ENCODE results near the gene UBE2G2.
A peak's percentile ranks its signal among the peaks of the same experiment; 100 is the strongest.
"Not testable (repeated sequence)": the region's sequence is repeated elsewhere in the genome, so short reads cannot be mapped to it uniquely, and the experiment has no call there.

Gene UBE2G2

GRCh38 chr21:44835647-44835973, 34.0 kb upstream of the UBE2G2 start:
- DNase-seq: no peak

DNA sequence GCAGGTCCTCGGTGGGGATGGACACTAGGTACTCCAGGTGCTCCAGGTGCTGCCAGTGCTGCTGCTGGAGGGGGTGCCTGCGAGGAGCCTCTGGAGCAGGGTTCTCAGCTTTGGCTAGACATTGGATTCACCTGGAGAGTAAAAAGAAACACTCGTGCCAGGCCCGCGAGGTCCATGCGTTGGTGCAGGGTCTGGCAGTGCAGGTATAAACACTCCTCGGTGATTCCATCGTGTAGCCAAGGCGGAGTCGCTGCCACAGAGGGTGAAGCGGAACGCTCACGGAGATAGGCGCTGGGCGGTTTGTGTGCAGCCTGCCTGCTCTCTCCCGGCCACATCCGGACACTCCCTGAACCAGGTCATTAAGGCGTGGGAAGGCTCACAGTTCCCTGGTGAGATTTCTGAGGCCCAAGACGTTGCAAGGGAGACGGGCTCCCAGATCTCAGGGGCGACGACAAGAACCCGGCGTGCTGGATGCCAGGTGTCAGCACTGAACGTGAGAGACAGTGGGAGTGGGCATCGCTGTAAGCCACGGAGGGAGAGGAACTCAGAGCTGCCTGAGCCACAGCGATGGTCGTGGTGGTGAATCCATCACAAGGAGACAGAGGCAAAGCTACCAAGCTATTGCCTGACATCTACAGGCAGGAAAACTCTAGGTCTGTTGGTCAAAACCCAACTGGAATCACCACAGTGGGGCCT, 33.5 kb upstream of the UBE2G2 start:
- no peak for DNase-seq

GRCh38 chr21:44834231-44834950, 32.8 kb upstream of the UBE2G2 start:
- DNase-seq: no peak

- DNase-seq: no peak
Observed at GRCh38 chr21:44833663-44834062, 32.0 kb upstream of the UBE2G2 start.

GRCh38 chr21:44832516-44833255, 31.1 kb upstream of the UBE2G2 start:
- DNase-seq: not testable (repeated sequence)

DNA sequence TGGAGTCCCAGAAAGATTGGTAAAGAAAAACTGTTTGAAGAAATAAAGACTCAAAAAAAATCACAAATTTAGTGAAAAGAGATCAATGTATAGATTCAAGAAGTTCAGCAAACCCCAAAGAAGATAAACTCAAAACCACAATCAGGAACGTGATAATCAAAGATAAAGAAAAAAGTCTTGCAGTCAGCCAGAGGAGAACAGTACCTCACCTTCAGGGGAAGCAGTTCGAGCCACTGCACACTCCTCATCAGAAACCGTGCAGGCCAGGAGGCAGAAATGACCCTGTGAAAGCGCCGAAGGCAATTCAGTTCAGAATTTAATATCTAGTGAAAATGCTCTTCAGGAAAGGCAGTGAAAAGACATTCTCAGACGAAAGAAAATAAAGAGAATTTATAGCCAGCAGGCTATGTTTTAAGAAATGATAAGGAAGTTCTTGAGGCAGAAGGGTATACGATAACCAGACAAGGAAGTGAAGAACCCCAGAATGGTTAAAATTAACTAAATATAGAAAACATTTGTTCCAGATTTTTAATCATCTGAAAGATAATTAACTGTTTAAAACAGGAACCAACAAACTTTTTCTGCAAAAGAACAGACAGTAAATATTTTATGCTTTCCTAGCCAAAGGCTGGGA, 29.7 kb upstream of the UBE2G2 start:
- no peak for DNase-seq

GRCh38 chr21:44829507-44830092, 28.0 kb upstream of the UBE2G2 start:
- DNase-seq: no peak

DNA sequence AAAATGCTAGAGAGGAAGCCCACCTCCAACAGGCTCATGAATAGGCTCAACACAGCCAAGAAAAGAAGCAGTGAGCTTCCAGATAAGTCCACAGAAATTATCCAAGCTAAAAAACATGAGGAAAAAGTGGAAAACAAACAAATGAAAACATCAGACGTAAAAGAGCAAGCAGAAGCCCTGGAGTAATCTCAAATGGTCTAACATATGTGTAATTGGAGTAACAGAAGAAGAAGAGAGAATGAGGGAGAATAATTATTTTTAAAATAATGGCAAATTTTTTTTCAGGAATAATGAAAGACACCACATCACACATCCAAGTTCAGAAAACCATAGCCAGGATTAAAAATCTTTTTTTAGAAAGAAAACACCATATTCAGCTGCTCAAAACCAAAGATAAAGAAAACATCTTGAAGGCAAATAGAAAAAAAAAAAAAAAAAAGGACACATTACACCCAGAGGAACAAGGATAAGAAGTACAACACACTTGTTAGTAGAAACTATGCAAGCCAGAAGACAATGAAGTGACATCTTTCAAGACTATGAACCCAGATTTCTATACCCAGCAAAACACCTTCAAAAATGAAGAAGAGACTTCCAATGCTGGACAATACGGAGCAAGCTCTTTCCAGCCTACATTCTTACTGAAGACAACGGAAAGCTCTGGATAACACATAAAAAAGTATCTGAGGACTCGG, 26.9 kb upstream of the UBE2G2 start:
- DNase-seq: no peak

DNA sequence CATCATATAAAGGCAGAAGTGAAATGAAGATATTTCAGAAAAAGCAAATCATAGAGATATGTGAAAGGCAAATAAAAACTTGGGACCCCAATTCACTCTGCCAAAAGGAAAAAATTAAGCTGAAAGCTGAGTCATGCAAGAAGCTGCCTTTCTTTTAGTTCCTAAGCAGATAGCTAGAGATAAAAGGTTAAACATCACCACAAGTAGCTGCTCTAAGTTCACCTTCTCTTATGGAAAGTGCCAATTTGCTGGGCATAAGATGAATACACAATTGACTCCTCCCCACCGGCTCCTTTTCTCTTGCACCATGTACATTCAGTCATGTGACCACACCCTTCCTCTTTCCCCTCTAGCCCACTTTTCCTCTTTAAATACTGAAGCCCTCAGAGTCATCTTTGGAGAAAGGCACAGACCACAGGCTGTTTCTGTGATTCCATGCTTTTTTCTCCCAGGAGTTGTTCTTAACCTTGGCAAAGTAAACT, 21.6 kb upstream of the UBE2G2 start:
- no peak for DNase-seq

DNA sequence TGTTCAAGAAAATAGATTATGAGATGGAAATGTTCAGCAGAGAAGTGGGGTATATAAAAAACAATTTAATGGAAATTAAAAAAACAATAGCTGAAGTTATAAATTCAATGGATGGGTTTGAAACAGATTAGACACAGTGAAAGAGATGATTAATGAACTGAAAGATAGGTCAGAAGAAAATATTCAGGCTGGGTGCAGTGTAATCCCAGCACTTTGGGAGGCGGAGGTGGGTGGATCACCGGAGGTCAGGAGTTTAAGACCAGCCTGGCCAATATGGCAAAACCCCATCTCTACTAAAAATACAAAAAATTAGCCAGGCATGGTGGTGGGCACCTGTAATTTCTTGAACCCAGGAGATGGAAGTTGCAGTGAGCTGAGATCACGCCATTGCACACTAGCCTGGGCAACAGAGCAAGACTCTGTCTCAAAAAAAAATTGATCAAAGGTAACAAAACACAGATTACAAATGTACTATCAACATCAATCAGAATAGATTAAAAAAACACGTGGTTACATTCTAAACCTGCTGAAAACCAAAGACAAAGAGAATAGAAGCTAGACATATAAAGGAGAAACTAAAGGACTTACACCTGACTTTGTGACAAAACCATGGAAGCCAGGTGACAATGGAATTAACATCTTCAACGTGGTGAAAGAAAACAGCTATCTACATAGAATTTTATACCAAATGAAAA, 21.0 kb upstream of the UBE2G2 start:
- DNase-seq: no peak

- DNase-seq: no peak
Observed at GRCh38 chr21:44820851-44821250, 19.2 kb upstream of the UBE2G2 start.

GRCh38 chr21:44819283-44820243, 17.9 kb upstream of the UBE2G2 start:
- DNase-seq: no peak

DNA sequence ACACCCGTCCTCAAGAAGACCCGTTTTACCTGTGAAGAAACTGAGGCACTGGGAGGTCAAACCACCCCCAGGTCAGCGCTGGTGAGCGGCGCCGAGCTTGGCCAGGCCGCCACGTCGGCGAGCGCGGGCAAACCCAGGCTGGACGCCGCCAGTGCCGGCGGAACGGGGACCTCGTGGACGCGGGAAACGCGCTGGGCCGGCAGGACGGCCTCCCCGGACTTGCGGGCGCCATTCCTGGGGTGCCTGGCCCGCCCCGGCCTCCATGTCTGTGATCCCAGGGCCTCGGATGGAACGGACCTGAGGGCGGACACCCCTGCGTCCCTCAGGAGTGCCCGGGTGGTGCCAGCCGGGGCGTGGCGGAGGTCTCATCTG, 17.0 kb upstream of the UBE2G2 start:
- DNase-seq: no peak

DNA sequence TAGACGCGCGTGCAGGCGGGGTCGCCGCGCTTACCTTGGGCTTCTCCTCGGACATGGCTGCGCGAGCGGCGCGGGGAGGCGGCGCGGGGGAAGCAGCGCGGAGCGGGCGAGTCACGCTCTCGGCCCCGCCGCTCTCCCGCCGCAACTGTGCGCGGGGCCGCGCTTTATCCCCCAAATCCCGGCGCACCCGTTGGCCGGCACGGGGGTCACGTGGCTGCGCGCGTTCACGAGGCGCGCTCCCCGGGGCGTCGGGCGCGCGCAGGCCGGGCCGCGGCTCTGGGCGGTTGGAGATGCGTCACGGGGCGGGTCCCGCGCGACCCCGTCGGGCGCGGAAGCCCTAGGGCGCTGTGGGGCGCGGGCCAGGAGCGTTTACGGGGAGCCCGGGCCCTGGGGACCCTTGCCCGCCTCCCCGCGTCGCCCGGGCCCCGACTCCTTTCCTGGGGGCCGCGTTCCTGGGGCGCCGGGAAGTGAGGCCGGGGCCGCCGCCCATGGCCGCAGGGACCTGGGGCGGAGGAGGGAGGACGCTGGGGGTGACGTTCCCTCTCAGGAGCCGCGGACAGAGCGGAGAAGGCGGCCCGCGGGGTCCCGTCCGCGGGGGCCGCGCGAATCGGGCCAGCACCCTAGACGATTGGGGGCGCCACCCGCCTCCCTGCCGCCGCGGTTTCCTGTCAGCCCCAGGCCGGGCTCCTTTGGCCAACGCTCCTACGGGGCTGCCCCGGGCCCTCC, 16.5 kb upstream of the UBE2G2 start, which contains the start of gene SUMO3:
Gene SUMO3 (minus strand): TSS at position 149 of the 726 bp plus-strand sequence. CDS start 94 bp downstream, at position 55.
- DNase-seq: peak; percentile 89 to 93

DNA sequence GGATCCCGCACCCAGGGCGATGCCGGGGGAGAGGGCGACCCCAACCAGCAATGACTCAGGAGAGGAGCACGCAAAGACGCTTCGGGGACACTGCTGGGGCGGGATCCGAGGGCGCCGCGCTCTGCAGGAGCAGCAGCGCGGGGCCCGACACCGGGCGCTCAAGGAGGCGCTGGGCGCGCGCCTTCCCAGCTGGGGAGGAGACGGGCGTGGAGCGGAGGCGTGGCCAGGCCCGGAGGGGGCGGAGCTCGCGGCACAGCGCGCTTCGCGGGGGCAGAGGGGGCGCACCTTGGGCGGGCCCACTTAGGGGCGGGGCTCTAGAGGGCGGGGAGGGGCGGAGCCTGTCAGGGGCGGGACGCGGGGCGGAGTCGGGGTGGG, 15.9 kb upstream of the UBE2G2 start:
- DNase-seq: peak; percentile 90 to 95

GRCh38 chr21:44816761-44817505, 15.3 kb upstream of the UBE2G2 start:
- no peak for DNase-seq

DNA sequence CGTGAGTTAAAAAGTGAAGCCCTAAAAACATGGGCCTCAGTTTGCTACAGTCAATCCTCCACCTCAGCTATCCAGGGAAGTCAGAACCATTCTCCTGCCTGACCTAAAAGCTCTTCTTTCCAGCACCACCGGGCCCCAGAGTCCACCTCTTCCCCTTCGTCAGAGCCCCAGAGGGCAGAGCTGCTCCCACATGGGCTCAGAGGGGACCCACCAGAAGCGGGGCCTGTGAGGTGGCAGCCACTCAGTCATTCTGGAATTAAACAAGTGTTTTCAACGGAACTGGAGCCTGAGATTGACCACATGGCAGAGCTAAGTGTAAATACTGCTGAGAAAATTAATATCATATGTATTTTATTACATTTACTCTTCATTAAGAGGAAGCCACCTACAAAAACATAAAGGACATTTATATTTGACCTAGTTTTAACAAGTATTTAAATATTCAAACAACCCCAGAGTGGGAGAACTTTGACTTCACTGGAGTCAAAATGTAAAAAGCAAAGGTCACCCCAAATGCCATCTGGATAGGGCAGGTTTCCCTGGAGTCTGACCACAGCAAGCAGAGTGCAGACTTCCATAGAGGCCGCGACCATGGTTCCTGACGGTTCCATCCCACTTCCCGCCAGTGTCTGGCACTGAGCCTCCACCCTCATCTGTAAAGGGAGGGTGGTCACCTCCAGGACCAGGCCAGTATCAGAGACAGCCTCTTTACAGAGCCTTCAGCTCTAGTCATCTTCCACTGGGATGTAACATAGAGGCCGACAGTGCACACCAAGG, 14.4 kb upstream of the UBE2G2 start:
- DNase-seq: no peak

GRCh38 chr21:44815225-44815624, 13.6 kb upstream of the UBE2G2 start:
- DNase-seq: no peak
